CD4-positive, alpha-beta T cell (primary cell): ENCODE results near the gene TMEM30B. TPM values are rescaled to one million over a fixed set of nuclear protein-coding genes. Genes with fewer than 3 reads are reported as not detected.

Source experiments
- ATAC-seq: fragments of 200-7000 bp; cut with Tn5 transposase; one replicate; pipeline ENCODE4 v1.10.0; 2022; ENCODE audit warnings: mild to moderate bottlenecking; ENCODE audit not compliant: poor library complexity
- CTCF ChIA-PET: fragments of 350-600 bp; sonication (Branson Sonifier 250); formaldehyde crosslinking; loops from one replicate; lab custom pipeline; 2021; ENCODE audit warnings: antibody characterized with exemption, inconsistent platforms; lab: Charles Lee
- POLR2A ChIA-PET: fragments of 350-600 bp; sonication (Branson Sonifier 250); formaldehyde crosslinking; loops from one replicate; lab custom pipeline; 2021; ENCODE audit warnings: antibody characterized with exemption, inconsistent platforms; lab: Charles Lee
- DNase-seq, 14 experiments: peaks; one replicate each; pipeline ENCODE4 v3.0.0-alpha.2; 2013 to 2020; ENCODE audit warnings: mixed read lengths in 2 of 14
- H3K27ac ChIP-seq, 2 donors: one replicate each; pipeline versions ENCODE4 v1.5.1 to v1.7.0; 2013; ENCODE audit warnings: low read length in 2 of 2, low read depth in 1 of 2, mild to moderate bottlenecking in 1 of 2
- H3K27me3 ChIP-seq, 2 experiments: 1 replicate in 1 of 2; 2 replicates in 1 of 2; pipeline versions ENCODE4 v1.6.1 to v1.7.0; 2013; ENCODE audit warnings: low read length in 2 of 2, control low read depth in 1 of 2, mild to moderate bottlenecking in 1 of 2, moderate library complexity in 1 of 2; ENCODE audit not compliant: insufficient read depth in 2 of 2, control insufficient read depth in 1 of 2
- H3K36me3 ChIP-seq: one replicate; pipeline ENCODE4 v1.6.1; 2013; ENCODE audit warnings: low read length, control low read depth; ENCODE audit not compliant: insufficient read depth
- H3K4me1 ChIP-seq: one replicate; pipeline ENCODE4 v1.6.1; 2013; ENCODE audit warnings: low read length, control low read depth; ENCODE audit not compliant: insufficient read depth
- H3K4me3 ChIP-seq: one replicate; pipeline ENCODE4 v1.5.1; 2013; ENCODE audit warnings: mild to moderate bottlenecking, low read length, moderate library complexity
- H3K9me3 ChIP-seq, 2 experiments: 1 replicate in 1 of 2; 2 replicates in 1 of 2; pipeline versions ENCODE4 v1.6.1 to v1.7.0; 2013; ENCODE audit warnings: low read length in 2 of 2, mild to moderate bottlenecking in 2 of 2, control low read depth in 1 of 2, moderate library complexity in 1 of 2; ENCODE audit not compliant: control insufficient read depth in 1 of 2, insufficient read depth in 1 of 2
- H3K27ac Mint-ChIP-seq: one replicate; pipeline ENCODE4 v1.8.0; 2020; ENCODE audit warnings: mixed read lengths
- H3K27me3 Mint-ChIP-seq: one replicate; pipeline ENCODE4 v1.8.0; 2021; ENCODE audit warnings: mixed read lengths
- H3K36me3 Mint-ChIP-seq: one replicate; pipeline ENCODE4 v1.8.0; 2021; ENCODE audit warnings: low read depth, mixed read lengths
- H3K4me1 Mint-ChIP-seq: one replicate; pipeline ENCODE4 v1.8.0; 2021; ENCODE audit warnings: low read depth, mixed read lengths
- H3K4me3 Mint-ChIP-seq: one replicate; pipeline ENCODE4 v1.8.0; 2020; ENCODE audit warnings: mild to moderate bottlenecking, mixed read lengths
- H3K9me3 Mint-ChIP-seq: one replicate; pipeline ENCODE4 v1.8.0; 2020; ENCODE audit warnings: mixed read lengths
- CTCF ChIP-seq: fragments of 200-600 bp; IDR thresholded peaks from one replicate; pipeline ENCODE4 v1.8.0; 2022; ENCODE audit warnings: antibody characterized with exemption, mild to moderate bottlenecking
- intact Hi-C, 2 experiments: fragments of 100-400 bp; cut with DNase I in 1 of 2; cut with micrococcal nuclease in 1 of 2; formaldehyde crosslinking; loops; one replicate each; pipeline versions ENCODE4 v1.15.1 to v1.9.0; 2023 to 2025; cut with DNase I, micrococcal nuclease
- total RNA-seq, 174 experiments: library from RNA in 2 of 174; stranded (reverse) in 2 of 174; gene quantifications; one replicate each; pipeline ENCODE4 v1.2.3 and lab custom pipeline; 2021 to 2026

The TMEM30B gene
- total RNA-seq, 2 experiments from 2014 or later = 8.9 to 9.1 TPM

- intact Hi-C loops = no loop called here
- H3K27me3 Mint-ChIP-seq = no peaks in the 10 kb centered on the region
- Histone ChIP-seq H3K9me3 (no peaks in the 10 kb centered on the region), H3K36me3 (no peaks in the 10 kb centered on the region), H3K4me1 (peaks cover 24% of the 10 kb centered on the region), H3K4me3 (no peak overlapping the region), H3K27ac (no peak overlapping the region), H3K27me3 (no peaks in the 10 kb centered on the region)
- H3K27ac Mint-ChIP-seq = peak overlapping the region; percentile 94
- POLR2A ChIA-PET = interaction anchor here (0.5 to 1.9 kb wide), 8 partner anchors 11 to 197 kb away, joined by 3 to 11 read pairs (median 3); no protein-coding TSS in a partner anchor
- peaks cover 6% of the 10 kb centered on the region for H3K36me3 Mint-ChIP-seq
- no peaks in the 10 kb centered on the region for H3K9me3 Mint-ChIP-seq
- peaks cover 35% of the 10 kb centered on the region for H3K4me1 Mint-ChIP-seq
- no peak for TF ChIP-seq CTCF
- peak overlapping the region; percentile 73 for H3K4me3 Mint-ChIP-seq
- CTCF ChIA-PET = interaction anchor here (0.6 to 2.2 kb wide), 7 partner anchors 10 to 556 kb away, joined by 3 to 7 read pairs (median 3); no protein-coding TSS in a partner anchor
- DNase-seq (no peak), ATAC-seq (no peak)
Observed at GRCh38 chr14:61281948-61282275, 774 bp upstream of the TMEM30B start.

GRCh38 chr14:61280526-61281185 lies 482 bp downstream of the TMEM30B start:
- H3K27ac ChIP-seq = peak overlapping the region in 1 of 2 donors; percentile 60
- H3K36me3 ChIP-seq = no peaks in the 10 kb centered on the region
- Mint-ChIP-seq H3K4me3 (peak overlapping the region; percentile 96), H3K4me1 (peaks cover 28% of the 10 kb centered on the region), H3K27me3 (no peaks in the 10 kb centered on the region), H3K9me3 (no peaks in the 10 kb centered on the region), H3K36me3 (peaks cover 6% of the 10 kb centered on the region), H3K27ac (peak overlapping the region; percentile 94)
- no peaks in the 10 kb centered on the region for H3K9me3 ChIP-seq
- DNase-seq = peak; percentile 53 to 91 (median 80)
- peak; percentile 84 for ATAC-seq
- no peaks in the 10 kb centered on the region for H3K27me3 ChIP-seq
- H3K4me1 ChIP-seq = peaks cover 24% of the 10 kb centered on the region
- H3K4me3 ChIP-seq = peak overlapping the region; percentile 63
- POLR2A ChIA-PET = interaction anchor here (0.6 to 2.6 kb wide), 34 partner anchors 8 to 1190 kb away, joined by 3 to 17 read pairs (median 4); partner anchors contain the start of genes DHRS7, HIF1A, PPM1A and SLC38A6
- intact Hi-C loops = no loop called here
- TF ChIP-seq CTCF = peak; percentile 74
- CTCF ChIA-PET = interaction anchor here (0.6 to 2.2 kb wide), 24 partner anchors 10 to 1032 kb away, joined by 3 to 9 read pairs (median 4); no protein-coding TSS in a partner anchor

GRCh38 chr14:61280092-61280525 lies 1.0 kb downstream of the TMEM30B start:
- DNase-seq = peak in 13 of 14 experiments; percentile 21 to 73 (median 38)
- CTCF ChIA-PET = interaction anchor here (0.8 to 2.2 kb wide), 22 partner anchors 9 to 1032 kb away, joined by 3 to 9 read pairs (median 4); no protein-coding TSS in a partner anchor
- H3K9me3 ChIP-seq = no peaks in the 10 kb centered on the region
- intact Hi-C loops = no loop called here
- Mint-ChIP-seq H3K4me1 (peaks cover 24% of the 10 kb centered on the region), H3K4me3 (peak overlapping the region; percentile 96), H3K27ac (peak overlapping the region; percentile 94), H3K27me3 (no peaks in the 10 kb centered on the region), H3K36me3 (peaks cover 6% of the 10 kb centered on the region), H3K9me3 (no peaks in the 10 kb centered on the region)
- H3K4me1 ChIP-seq = peaks cover 24% of the 10 kb centered on the region
- H3K27ac ChIP-seq = peak overlapping the region in 1 of 2 donors; percentile 60
- no peak for TF ChIP-seq CTCF
- H3K27me3 ChIP-seq = no peaks in the 10 kb centered on the region
- peak; percentile 33 for ATAC-seq
- no peaks in the 10 kb centered on the region for H3K36me3 ChIP-seq
- POLR2A ChIA-PET = interaction anchor here (0.5 to 2.6 kb wide), 30 partner anchors 9 to 1190 kb away, joined by 3 to 17 read pairs (median 5); partner anchors contain the start of genes DHRS7, HIF1A, PPM1A and SLC38A6
- H3K4me3 ChIP-seq = peak overlapping the region; percentile 63
